Gastroesophageal sphincter (tissue), 4 donors: ENCODE results near the gene GIPR. TPM values are rescaled to one million over a fixed set of nuclear protein-coding genes. Genes with fewer than 3 reads are reported as not detected.
A peak's percentile ranks its signal among the peaks of the same experiment; 100 is the strongest.
"Not testable (repeated sequence)": the region's sequence is repeated elsewhere in the genome, so short reads cannot be mapped to it uniquely, and the experiment has no call there.

Experiments used
- ATAC-seq: fragments of 150-250 bp; one replicate; pipeline ENCODE4 v1.9.1; 2016; ENCODE audit warnings: mild to moderate bottlenecking, moderate library complexity
- H3K27ac ChIP-seq, 4 donors: fragments of 200-600 bp; sonication (generic) in 3 of 4; 1 replicate in 3 of 4; 2 replicates in 1 of 4; pipeline ENCODE4 v1.5.1; 2016 to 2019
- H3K27me3 ChIP-seq: fragments of 200-600 bp; sonication (generic); one replicate; pipeline ENCODE4 v1.5.1; 2019
- H3K36me3 ChIP-seq, 2 donors: fragments of 200-600 bp; sonication (generic); one replicate each; pipeline ENCODE4 v1.5.1; 2019; ENCODE audit warnings: control low read depth in 1 of 2
- H3K4me1 ChIP-seq, 3 donors: fragments of 200-600 bp; sonication (generic); 1 replicate in 2 of 3; 2 replicates in 1 of 3; pipeline ENCODE4 v1.5.1; 2016 to 2019; ENCODE audit warnings: control low read depth in 2 of 3
- H3K4me3 ChIP-seq, 2 donors: fragments of 200-600 bp; sonication (generic); one replicate each; pipeline ENCODE4 v1.5.1; 2019; ENCODE audit warnings: mild to moderate bottlenecking in 1 of 2, moderate library complexity in 1 of 2
- H3K9me3 ChIP-seq, 3 donors: fragments of 200-600 bp; sonication (generic); one replicate each; pipeline ENCODE4 v1.5.1; 2017 to 2019; ENCODE audit warnings: control low read depth in 2 of 3
- EP300 ChIP-seq: sonication (generic); formaldehyde crosslinking; IDR thresholded peaks from one replicate; pipeline ENCODE4 v1.6.1; 2017; ENCODE audit warnings: antibody characterized with exemption, mild to moderate bottlenecking
- POLR2A ChIP-seq, 2 donors: fragments of 450-650 bp; IDR thresholded peaks; one replicate each; pipeline ENCODE4 v1.6.1; 2017; ENCODE audit warnings: antibody characterized with exemption in 2 of 2, mild to moderate bottlenecking in 2 of 2, moderate library complexity in 1 of 2
- POLR2AphosphoS5 ChIP-seq: sonication (generic); formaldehyde crosslinking; IDR thresholded peaks from one replicate; pipeline ENCODE4 v1.6.1; 2017; ENCODE audit warnings: antibody characterized with exemption
- WGBS, 2 donors: methylation state at CpG; one replicate each; pipeline ENCODE4 v1.1.5; 2018; ENCODE audit warnings: low coverage in 1 of 2; 5-methylcytosine and 5-hydroxymethylcytosine counted together
- total RNA-seq, 4 donors: library from RNA; depleted of rRNA; stranded (reverse); fragments of >200 nt; gene quantifications; one replicate each; pipeline ENCODE4 v1.1.0, GENCODE V29; 2016
- TF ChIP-seq, protein P1 (sequence below), 4 experiments: fragments of 200-600 bp in 2 of 4; fragments of 450-650 bp in 2 of 4; sonication (generic) in 1 of 4; IDR thresholded peaks; one replicate each; pipeline ENCODE4 v1.5.1; 2017 to 2019; ENCODE audit warnings: antibody characterized with exemption in 4 of 4, mild to moderate bottlenecking in 2 of 4, moderate library complexity in 2 of 4

The GIPR gene, protein sequence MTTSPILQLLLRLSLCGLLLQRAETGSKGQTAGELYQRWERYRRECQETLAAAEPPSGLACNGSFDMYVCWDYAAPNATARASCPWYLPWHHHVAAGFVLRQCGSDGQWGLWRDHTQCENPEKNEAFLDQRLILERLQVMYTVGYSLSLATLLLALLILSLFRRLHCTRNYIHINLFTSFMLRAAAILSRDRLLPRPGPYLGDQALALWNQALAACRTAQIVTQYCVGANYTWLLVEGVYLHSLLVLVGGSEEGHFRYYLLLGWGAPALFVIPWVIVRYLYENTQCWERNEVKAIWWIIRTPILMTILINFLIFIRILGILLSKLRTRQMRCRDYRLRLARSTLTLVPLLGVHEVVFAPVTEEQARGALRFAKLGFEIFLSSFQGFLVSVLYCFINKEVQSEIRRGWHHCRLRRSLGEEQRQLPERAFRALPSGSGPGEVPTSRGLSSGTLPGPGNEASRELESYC
- under 1 TPM in 1 of 4 donors, not detected in 3; 0.54 TPM for total RNA-seq

DNA sequence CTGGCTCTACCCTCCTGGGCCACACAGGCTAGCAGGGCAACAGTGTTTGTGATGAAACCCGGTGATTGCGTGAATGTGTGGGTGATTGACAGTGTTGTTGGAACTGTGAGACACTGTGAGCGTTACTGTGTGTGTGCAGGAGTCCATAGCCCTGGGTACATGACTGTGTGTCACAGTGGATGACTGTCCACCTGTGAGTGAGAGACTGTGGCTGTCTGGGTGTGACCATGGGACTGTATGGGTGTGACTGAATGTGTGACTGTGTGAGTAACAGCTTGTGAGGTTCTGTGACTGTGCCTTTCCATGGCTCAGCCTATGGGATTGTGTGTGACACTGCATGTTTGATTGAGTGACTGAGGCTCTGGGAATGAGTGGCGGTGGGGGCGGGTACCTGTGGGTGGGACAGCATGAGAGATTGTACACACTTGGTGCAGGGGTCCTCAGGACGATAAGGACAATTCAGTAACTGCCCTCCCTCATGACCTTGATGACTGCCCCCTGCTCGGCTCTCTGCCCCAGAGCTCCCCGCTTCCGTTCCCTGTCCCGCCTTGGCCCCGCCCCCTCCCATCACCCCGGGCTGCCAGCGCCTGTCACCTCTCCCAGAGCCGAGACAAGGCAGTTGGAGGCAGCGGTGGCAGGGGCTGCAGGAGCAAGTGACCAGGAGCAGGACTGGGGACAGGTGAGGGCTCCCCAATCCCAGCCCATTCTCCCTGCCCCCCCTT, at the start of gene GIPR:
TSS of gene GIPR (plus strand) at position 602 of the 722 bp plus-strand sequence. CDS start 1,300 bp downstream, outside the sequence.
- TF ChIP-seq POLR2A (IDR thresholded peaks at IDR 0.05) (no peak), POLR2AphosphoS5 (no peak), EP300 (no peak)
- TF ChIP-seq, protein P1, sequence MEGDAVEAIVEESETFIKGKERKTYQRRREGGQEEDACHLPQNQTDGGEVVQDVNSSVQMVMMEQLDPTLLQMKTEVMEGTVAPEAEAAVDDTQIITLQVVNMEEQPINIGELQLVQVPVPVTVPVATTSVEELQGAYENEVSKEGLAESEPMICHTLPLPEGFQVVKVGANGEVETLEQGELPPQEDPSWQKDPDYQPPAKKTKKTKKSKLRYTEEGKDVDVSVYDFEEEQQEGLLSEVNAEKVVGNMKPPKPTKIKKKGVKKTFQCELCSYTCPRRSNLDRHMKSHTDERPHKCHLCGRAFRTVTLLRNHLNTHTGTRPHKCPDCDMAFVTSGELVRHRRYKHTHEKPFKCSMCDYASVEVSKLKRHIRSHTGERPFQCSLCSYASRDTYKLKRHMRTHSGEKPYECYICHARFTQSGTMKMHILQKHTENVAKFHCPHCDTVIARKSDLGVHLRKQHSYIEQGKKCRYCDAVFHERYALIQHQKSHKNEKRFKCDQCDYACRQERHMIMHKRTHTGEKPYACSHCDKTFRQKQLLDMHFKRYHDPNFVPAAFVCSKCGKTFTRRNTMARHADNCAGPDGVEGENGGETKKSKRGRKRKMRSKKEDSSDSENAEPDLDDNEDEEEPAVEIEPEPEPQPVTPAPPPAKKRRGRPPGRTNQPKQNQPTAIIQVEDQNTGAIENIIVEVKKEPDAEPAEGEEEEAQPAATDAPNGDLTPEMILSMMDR (IDR thresholded peaks at IDR 0.05), result no peak
- peaks cover 99% of the 10 kb centered on the region for H3K27me3 ChIP-seq
- 10 to 25% methylated on average over 2 to 4 of the region's 15 CpGs for WGBS, 2 donors
- no peak for ATAC-seq
- H3K36me3 ChIP-seq, result no peaks in the 10 kb centered on the region
- peaks cover 0 to 32% (median 18%) of the 10 kb centered on the region in 3 donors for H3K4me1 ChIP-seq
- no peak within 1 kb of the TSS for H3K27ac ChIP-seq
- peak within 1 kb of the TSS in 1 of 2 donors; percentile 35 for H3K4me3 ChIP-seq
- H3K9me3 ChIP-seq, result no peaks in the 10 kb centered on the region

DNA sequence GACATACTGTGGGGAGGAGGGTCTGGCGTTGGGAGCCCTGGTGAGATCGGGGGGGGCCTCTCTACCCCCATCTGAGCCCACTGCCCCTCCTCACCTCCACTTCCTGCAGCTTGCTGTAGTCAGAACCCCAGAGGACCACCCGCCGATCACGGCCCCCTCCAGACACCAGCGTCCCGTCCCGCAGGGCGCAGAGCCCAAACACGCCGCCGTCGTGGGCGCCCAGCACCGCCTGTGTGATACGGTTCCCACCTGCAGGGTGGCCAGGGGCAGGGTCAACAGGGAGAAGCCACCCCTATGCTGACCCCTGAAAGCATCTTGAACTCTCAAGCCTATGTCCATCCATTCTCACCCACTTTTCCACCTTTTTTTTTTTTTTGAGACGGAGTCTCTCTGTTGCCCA, 46.6 kb upstream of the GIPR start:
- TF ChIP-seq, protein P1 (IDR thresholded peaks at IDR 0.05), result no peak
- no peak for TF ChIP-seq POLR2AphosphoS5
- TF ChIP-seq POLR2A (IDR thresholded peaks at IDR 0.05), result no peak
- no peak for TF ChIP-seq EP300
- no peak overlapping the region for H3K4me3 ChIP-seq
- 40 to 94% methylated on average over 1 to 8 of the region's 17 CpGs for WGBS, 2 donors
- no peaks in the 10 kb centered on the region for H3K27me3 ChIP-seq
- no peak for ATAC-seq
- peaks cover 0 to 84% of the 10 kb centered on the region in 2 donors for H3K36me3 ChIP-seq
- H3K27ac ChIP-seq, result no peak overlapping the region
- H3K9me3 ChIP-seq, result no peaks in the 10 kb centered on the region
- peaks cover 0 to under 1% (median 0%) of the 10 kb centered on the region in 3 donors for H3K4me1 ChIP-seq

DNA sequence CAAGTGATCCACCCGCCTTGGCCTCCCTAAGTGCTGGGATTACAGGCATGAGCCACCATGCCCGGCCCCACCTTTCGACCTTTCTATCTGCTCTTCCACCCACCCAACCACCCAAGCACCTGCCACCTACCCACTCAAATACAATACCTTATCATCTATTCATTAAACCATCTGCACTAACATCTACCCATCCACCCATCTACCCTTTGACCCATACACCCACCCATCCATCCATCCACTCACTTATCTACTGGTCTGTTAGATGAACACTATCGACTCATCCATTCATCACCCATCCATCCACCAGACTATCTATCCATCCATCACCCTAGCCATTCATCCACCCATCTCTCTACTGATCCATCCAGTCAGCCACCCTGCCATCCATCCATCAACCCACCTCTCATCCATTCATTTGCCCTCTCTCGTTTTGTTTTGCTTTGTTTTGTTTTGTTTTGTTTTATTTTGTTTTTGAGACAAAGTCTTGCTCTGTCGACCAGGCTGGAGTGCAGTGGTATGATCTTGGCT, 46.0 kb upstream of the GIPR start:
- H3K27ac ChIP-seq, result no peak overlapping the region
- TF ChIP-seq POLR2A (IDR thresholded peaks at IDR 0.05) (no peak), EP300 (no peak), POLR2AphosphoS5 (no peak)
- TF ChIP-seq, protein P1 (IDR thresholded peaks at IDR 0.05), result no peak
- no peak overlapping the region for H3K4me3 ChIP-seq
- H3K4me1 ChIP-seq, result no peaks in the 10 kb centered on the region
- ATAC-seq, result no peak
- 84 to 86% methylated on average over 5 to 6 of the region's 6 CpGs for WGBS, 2 donors
- no peaks in the 10 kb centered on the region for H3K9me3 ChIP-seq
- H3K27me3 ChIP-seq, result no peaks in the 10 kb centered on the region
- peaks cover 0 to 89% of the 10 kb centered on the region in 2 donors for H3K36me3 ChIP-seq

DNA sequence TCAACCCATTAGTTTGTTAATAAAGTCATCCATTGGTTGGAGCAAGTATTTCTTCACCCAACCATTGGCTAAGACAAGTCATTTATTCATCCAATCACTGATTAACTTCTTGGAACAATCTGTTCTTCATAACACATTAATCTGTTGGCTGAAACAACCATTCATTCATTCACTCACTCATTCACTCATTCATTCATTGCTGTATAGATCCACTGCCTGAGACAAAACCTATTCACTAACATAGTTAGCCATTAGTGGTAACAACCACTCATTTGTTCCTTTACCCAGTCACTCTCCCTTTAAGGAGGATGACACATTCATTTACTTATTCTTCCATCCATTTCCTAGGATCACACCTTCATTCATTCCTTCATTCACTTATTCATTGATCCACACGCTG, 44.0 kb upstream of the GIPR start:
- no peak overlapping the region for H3K27ac ChIP-seq
- 89% methylated on average over 1 of the region's 1 CpG; no CpG with 5 or more reads in 1 of the 2 donors for WGBS, 2 donors
- H3K9me3 ChIP-seq, result no peaks in the 10 kb centered on the region
- no peak for TF ChIP-seq POLR2AphosphoS5
- TF ChIP-seq, protein P1 (IDR thresholded peaks at IDR 0.05), result no peak
- TF ChIP-seq POLR2A (IDR thresholded peaks at IDR 0.05), result no peak
- TF ChIP-seq EP300, result no peak
- no peak for ATAC-seq
- H3K27me3 ChIP-seq, result no peaks in the 10 kb centered on the region
- H3K4me1 ChIP-seq, result no peaks in the 10 kb centered on the region
- H3K4me3 ChIP-seq, result no peak overlapping the region
- peaks cover 0 to 88% of the 10 kb centered on the region in 2 donors for H3K36me3 ChIP-seq

DNA sequence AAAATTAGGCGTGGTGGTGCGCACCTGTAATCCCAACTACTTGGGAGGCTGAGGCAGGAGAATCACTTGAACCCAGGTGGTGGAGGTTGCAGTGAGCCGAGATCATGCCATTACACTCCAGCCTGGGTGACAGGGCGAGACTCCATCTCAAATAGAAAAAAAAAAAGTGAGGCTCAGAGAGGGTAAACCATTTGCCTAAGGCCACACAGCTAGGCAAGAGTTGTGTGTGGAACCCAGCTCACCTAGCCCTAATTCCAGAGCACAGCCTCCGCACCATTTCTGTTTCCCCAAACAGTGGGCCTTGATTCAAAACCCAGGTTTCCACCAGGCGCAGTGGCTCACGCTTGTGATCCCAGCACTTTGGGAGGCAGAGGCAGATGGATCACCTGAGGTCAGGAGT, 39.8 kb upstream of the GIPR start:
- H3K27ac ChIP-seq, ATAC-seq, H3K27me3 ChIP-seq, H3K4me3 ChIP-seq, H3K9me3 ChIP-seq, H3K4me1 ChIP-seq: not testable (repeated sequence)
- WGBS, 2 donors, result 93 to 96% methylated on average over 4 to 6 of the region's 7 CpGs
- H3K36me3 ChIP-seq, result peaks cover 0 to 71% of the 10 kb centered on the region in 2 donors
